ENCODE measurements around the gene INHBB. TPM values are rescaled to one million over a fixed set of nuclear protein-coding genes. Genes with fewer than 3 reads are reported as not detected.
"Not testable (repeated sequence)": the region's sequence is repeated elsewhere in the genome, so short reads cannot be mapped to it uniquely, and the experiment has no call there.

Gene INHBB
- total RNA-seq, 1 donor from 2014 or later: 2.8 TPM

- no peak for DNase-seq
Observed at GRCh38 chr2:120382541-120383144, 36.7 kb downstream of the INHBB start.

GRCh38 chr2:120383191-120383590, 37.3 kb downstream of the INHBB start:
- DNase-seq: no peak

- peak; percentile 14 for DNase-seq
Observed at GRCh38 chr2:120383631-120384340, 37.9 kb downstream of the INHBB start.

GRCh38 chr2:120384486-120385354, 38.8 kb downstream of the INHBB start:
- DNase-seq: no peak

- DNase-seq: no peak
Observed at GRCh38 chr2:120385355-120386127, 39.6 kb downstream of the INHBB start.

- DNase-seq: no peak
Observed at GRCh38 chr2:120388222-120389035, 42.5 kb downstream of the INHBB start.

GRCh38 chr2:120389036-120389391, 43.1 kb downstream of the INHBB start:
- no peak for DNase-seq

GRCh38 chr2:120390381-120391055, 44.6 kb downstream of the INHBB start:
- no peak for DNase-seq

GRCh38 chr2:120391382-120391781, 45.4 kb downstream of the INHBB start:
- DNase-seq: not testable (repeated sequence)

- no peak for DNase-seq
Observed at GRCh38 chr2:120391911-120392665, 46.2 kb downstream of the INHBB start.

GRCh38 chr2:120392923-120393322, 47.0 kb downstream of the INHBB start:
- DNase-seq: no peak

GRCh38 chr2:120393456-120393855, 47.5 kb downstream of the INHBB start:
- no peak for DNase-seq

GRCh38 chr2:120394764-120395163, 48.8 kb downstream of the INHBB start:
- no peak for DNase-seq

GRCh38 chr2:120395221-120396012, 49.5 kb downstream of the INHBB start:
- DNase-seq: no peak

- DNase-seq: peak; percentile 61
Observed at GRCh38 chr2:120396013-120396860, 50.3 kb downstream of the INHBB start.

- no peak for DNase-seq
Observed at GRCh38 chr2:120396861-120397811, 51.2 kb downstream of the INHBB start.
